ENCODE results near the gene TRAM2. TPM values are rescaled to one million over a fixed set of nuclear protein-coding genes. Genes with fewer than 3 reads are reported as not detected.

Gene TRAM2
- total RNA-seq, 2 experiments from 2014 or later = 7.1 to 7.6 TPM

DNA sequence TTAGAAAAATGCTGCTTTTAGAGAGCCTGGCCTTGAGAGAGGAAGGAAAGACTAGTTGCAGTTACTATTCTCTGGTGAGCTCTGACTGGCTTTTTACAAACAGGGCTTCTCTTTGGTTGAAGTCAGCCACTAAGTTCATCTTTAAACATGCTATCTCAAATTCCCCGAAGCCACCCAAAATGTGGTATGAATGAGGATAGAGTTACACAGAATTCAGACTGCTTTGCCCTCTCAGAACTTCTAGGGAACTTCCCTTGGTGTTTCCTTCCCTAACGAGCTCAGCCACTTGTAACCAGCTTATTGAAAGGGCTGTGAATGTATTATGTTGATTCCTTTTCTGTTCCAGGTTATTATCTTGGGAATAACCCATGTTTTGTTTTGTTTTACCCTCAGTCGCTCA is 83.2 kb downstream of the TRAM2 start:
- Histone ChIP-seq H3K9me3 (ENCODE audit: control insufficient read depth in 1 of 2, insufficient read depth in 1 of 2, low read length in 2 of 2) (no peaks in the 10 kb centered on the region), H3K27me3 (ENCODE audit: control insufficient read depth in 1 of 2, insufficient read depth in 2 of 2, low read length in 2 of 2) (no peaks in the 10 kb centered on the region), H3K4me3 (ENCODE audit: low read length) (no peak overlapping the region), H3K27ac (ENCODE audit: low read depth in 1 of 2, low read length in 2 of 2) (no peak overlapping the region), H3K4me1 (ENCODE audit: insufficient read depth, low read length) (no peaks in the 10 kb centered on the region), H3K36me3 (ENCODE audit: insufficient read depth, low read length) (no peaks in the 10 kb centered on the region)
- Mint-ChIP-seq H3K4me3 (no peak overlapping the region), H3K4me1 (ENCODE audit: low read depth) (no peaks in the 10 kb centered on the region), H3K36me3 (ENCODE audit: low read depth) (no peaks in the 10 kb centered on the region), H3K27ac (no peak overlapping the region), H3K9me3 (no peaks in the 10 kb centered on the region), H3K27me3 (no peaks in the 10 kb centered on the region)
- intact Hi-C loops (cut with DNase I, micrococcal nuclease) = no loop called here
- ATAC-seq (ENCODE audit: poor library complexity) = no peak
- ChIA-PET POLR2A (no interaction called here), CTCF (no interaction called here)
- TF ChIP-seq, protein P1, sequence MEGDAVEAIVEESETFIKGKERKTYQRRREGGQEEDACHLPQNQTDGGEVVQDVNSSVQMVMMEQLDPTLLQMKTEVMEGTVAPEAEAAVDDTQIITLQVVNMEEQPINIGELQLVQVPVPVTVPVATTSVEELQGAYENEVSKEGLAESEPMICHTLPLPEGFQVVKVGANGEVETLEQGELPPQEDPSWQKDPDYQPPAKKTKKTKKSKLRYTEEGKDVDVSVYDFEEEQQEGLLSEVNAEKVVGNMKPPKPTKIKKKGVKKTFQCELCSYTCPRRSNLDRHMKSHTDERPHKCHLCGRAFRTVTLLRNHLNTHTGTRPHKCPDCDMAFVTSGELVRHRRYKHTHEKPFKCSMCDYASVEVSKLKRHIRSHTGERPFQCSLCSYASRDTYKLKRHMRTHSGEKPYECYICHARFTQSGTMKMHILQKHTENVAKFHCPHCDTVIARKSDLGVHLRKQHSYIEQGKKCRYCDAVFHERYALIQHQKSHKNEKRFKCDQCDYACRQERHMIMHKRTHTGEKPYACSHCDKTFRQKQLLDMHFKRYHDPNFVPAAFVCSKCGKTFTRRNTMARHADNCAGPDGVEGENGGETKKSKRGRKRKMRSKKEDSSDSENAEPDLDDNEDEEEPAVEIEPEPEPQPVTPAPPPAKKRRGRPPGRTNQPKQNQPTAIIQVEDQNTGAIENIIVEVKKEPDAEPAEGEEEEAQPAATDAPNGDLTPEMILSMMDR (IDR thresholded peaks at IDR 0.05) = no peak
- DNase-seq = no peak

DNA sequence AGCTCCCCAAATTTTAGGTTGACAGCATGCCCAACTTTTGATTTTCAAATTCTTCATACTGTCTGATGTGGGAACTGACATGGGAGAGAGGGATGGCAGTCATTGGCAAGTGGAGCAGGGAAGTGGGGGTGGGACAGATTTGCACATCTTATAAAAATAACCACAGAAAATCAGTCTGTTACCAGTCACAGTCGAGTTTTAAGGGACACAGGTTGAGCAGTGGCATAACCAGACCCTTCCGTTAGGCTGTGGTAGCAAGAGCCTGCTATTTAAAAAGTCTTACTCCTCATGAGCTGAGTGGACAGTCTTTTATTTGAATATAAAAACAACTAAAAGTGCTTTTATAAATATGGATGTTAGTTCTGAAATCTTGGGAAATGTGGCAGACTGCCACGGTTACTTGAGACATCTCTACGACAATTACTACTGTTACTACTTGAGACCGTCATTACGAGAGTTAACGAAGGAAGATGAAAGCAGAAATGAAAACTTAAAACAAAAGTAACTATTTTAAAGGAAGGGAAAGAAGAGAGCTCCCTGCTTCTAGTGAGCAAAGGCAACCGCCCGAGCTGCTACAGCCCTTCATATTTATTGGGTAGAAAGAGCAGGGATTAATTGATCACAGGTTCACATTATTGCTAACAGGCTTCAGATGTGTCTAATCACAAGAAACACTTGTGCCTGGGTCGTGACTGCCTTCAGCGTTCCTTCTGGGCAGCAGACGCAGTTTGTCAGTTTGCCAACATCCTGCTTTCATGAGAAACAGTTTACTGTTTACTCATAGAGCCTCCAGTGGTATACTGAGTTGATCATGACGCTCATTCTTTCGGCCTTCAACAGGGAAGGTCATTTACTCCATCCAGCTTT is 85.4 kb downstream of the TRAM2 start:
- no peak overlapping the region for H3K4me3 ChIP-seq (ENCODE audit: low read length)
- POLR2A ChIA-PET = no interaction called here

DNA sequence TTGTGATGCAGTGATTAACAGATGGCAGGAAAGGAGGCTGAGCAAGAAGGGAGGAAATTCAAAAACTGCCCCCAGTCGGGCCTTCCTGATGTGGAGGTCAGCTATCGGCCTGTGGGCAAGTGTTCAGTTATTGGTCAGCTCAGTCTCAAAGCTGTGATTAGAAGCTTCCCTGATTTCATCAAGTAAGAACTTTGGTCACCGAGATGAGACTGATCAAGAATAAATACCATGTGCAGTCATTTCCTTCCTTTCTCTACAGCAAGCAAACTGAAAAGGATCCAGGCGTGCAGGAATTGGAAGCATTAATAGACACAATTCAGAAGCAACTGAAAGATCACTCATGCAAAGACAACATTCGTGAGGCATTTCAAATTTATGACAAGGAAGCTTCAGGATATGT is 87.0 kb downstream of the TRAM2 start:
- H3K36me3 ChIP-seq (ENCODE audit: insufficient read depth, low read length) = no peaks in the 10 kb centered on the region
- H3K4me1 ChIP-seq (ENCODE audit: insufficient read depth, low read length) = no peaks in the 10 kb centered on the region
- Mint-ChIP-seq H3K27ac (no peak overlapping the region), H3K4me3 (no peak overlapping the region), H3K9me3 (no peaks in the 10 kb centered on the region), H3K4me1 (ENCODE audit: low read depth) (no peaks in the 10 kb centered on the region), H3K27me3 (no peaks in the 10 kb centered on the region), H3K36me3 (ENCODE audit: low read depth) (no peaks in the 10 kb centered on the region)
- intact Hi-C loops (cut with DNase I, micrococcal nuclease) = no loop called here
- ChIA-PET POLR2A (no interaction called here), CTCF (interaction anchor here (1.5 kb wide), 1 partner anchor 9 kb away, joined by 3 read pairs; no protein-coding TSS in a partner anchor)
- no peaks in the 10 kb centered on the region for H3K27me3 ChIP-seq (ENCODE audit: control insufficient read depth in 1 of 2, insufficient read depth in 2 of 2, low read length in 2 of 2)
- TF ChIP-seq, protein P1 (IDR thresholded peaks at IDR 0.05) = no peak
- no peak for DNase-seq
- ATAC-seq (ENCODE audit: poor library complexity) = no peak
- H3K27ac ChIP-seq (ENCODE audit: low read depth in 1 of 2, low read length in 2 of 2) = no peak overlapping the region
- no peaks in the 10 kb centered on the region for H3K9me3 ChIP-seq (ENCODE audit: control insufficient read depth in 1 of 2, insufficient read depth in 1 of 2, low read length in 2 of 2)
- H3K4me3 ChIP-seq (ENCODE audit: low read length) = no peak overlapping the region

More for the DNA sequence above, 85.4 kb downstream of the TRAM2 start:
- Histone ChIP-seq H3K27ac (ENCODE audit: low read depth in 1 of 2, low read length in 2 of 2) (no peak overlapping the region), H3K36me3 (ENCODE audit: insufficient read depth, low read length) (no peaks in the 10 kb centered on the region), H3K4me1 (ENCODE audit: insufficient read depth, low read length) (no peaks in the 10 kb centered on the region), H3K27me3 (ENCODE audit: control insufficient read depth in 1 of 2, insufficient read depth in 2 of 2, low read length in 2 of 2) (no peaks in the 10 kb centered on the region), H3K9me3 (ENCODE audit: control insufficient read depth in 1 of 2, insufficient read depth in 1 of 2, low read length in 2 of 2) (no peaks in the 10 kb centered on the region)
- ATAC-seq (ENCODE audit: poor library complexity) = no peak
- intact Hi-C loops (cut with DNase I, micrococcal nuclease) = no loop called here
- H3K4me3 Mint-ChIP-seq = no peak overlapping the region
- no peak overlapping the region for H3K27ac Mint-ChIP-seq
- CTCF ChIA-PET = no interaction called here
- no peaks in the 10 kb centered on the region for H3K36me3 Mint-ChIP-seq (ENCODE audit: low read depth)
- DNase-seq = no peak
- TF ChIP-seq, protein P1 (IDR thresholded peaks at IDR 0.05) = no peak
- no peaks in the 10 kb centered on the region for H3K27me3 Mint-ChIP-seq
- no peaks in the 10 kb centered on the region for H3K9me3 Mint-ChIP-seq
- no peaks in the 10 kb centered on the region for H3K4me1 Mint-ChIP-seq (ENCODE audit: low read depth)

Measured in CD4-positive, alpha-beta T cell (primary cell).